SU-DHL-6 (cell line): ENCODE measurements around the gene TSPAN17.

Source experiments
- H2AFZ ChIP-seq: fragments of 200-600 bp; sonication (generic); 2 replicates; pipeline ENCODE4 v1.6.1; 2014; ENCODE audit warnings: low read depth, mild to moderate bottlenecking, moderate library complexity, mixed read lengths, antibody characterized with exemption, low read length; ENCODE audit not compliant: severe bottlenecking
- H3F3A ChIP-seq: fragments of 200-600 bp; shearing (Covaris generic); 2 replicates; pipeline ENCODE4 v1.6.0; 2016; ENCODE audit warnings: antibody characterized with exemption, mild to moderate bottlenecking; ENCODE audit not compliant: insufficient read depth
- H3K27ac ChIP-seq: fragments of 200-600 bp; sonication (generic); 2 replicates; pipeline ENCODE4 v1.5.1; 2016; ENCODE audit warnings: low read depth, mild to moderate bottlenecking, low read length, moderate library complexity, mixed read lengths
- H3K27me3 ChIP-seq: fragments of 200-600 bp; sonication (generic), shearing (Covaris generic); 2 replicates; pipeline ENCODE4 v1.6.0; 2014; ENCODE audit warnings: mild to moderate bottlenecking, low read length
- H3K36me3 ChIP-seq: fragments of 200-600 bp; sonication (generic); 2 replicates; pipeline ENCODE4 v1.6.1; 2014; ENCODE audit warnings: mild to moderate bottlenecking, low read length, mixed read lengths
- H3K4me2 ChIP-seq: fragments of 300-600, 200-600 bp; shearing (Covaris generic), sonication (generic); 2 replicates; pipeline ENCODE4 v1.6.0; 2014; ENCODE audit warnings: low read length, low read depth, mild to moderate bottlenecking; ENCODE audit not compliant: poor library complexity, severe bottlenecking
- H3K4me3 ChIP-seq: fragments of 200-600 bp; sonication (generic); 2 replicates; pipeline ENCODE4 v1.5.1; 2014; ENCODE audit warnings: antibody characterized with exemption, low read length, mild to moderate bottlenecking, mixed read lengths; ENCODE audit not compliant: insufficient read depth, poor library complexity, severe bottlenecking
- H3K79me2 ChIP-seq: fragments of 200-600 bp; sonication (generic); 2 replicates; pipeline ENCODE4 v1.6.1; 2014; ENCODE audit warnings: mild to moderate bottlenecking, low read length, moderate library complexity; ENCODE audit not compliant: insufficient read depth
- H3K9ac ChIP-seq: fragments of 200-600 bp; sonication (generic); 2 replicates; pipeline ENCODE4 v1.7.0; 2014; ENCODE audit warnings: mild to moderate bottlenecking, low read length
- H3K9me2 ChIP-seq: fragments of 200-600 bp; sonication (generic); replicated peaks from 2 replicates; pipeline ENCODE4 v1.6.1; 2014; ENCODE audit warnings: low read length; ENCODE audit not compliant: insufficient read depth
- H3K9me3 ChIP-seq: fragments of 200-600 bp; sonication (generic); 2 replicates; pipeline ENCODE4 v1.6.1; 2014; ENCODE audit warnings: low read length, mixed read lengths; ENCODE audit not compliant: insufficient read depth
- H4K20me1 ChIP-seq: fragments of 200-600 bp; sonication (generic); 2 replicates; pipeline ENCODE4 v1.6.1; 2014; ENCODE audit warnings: low read depth, mild to moderate bottlenecking, antibody characterized with exemption, low read length, moderate library complexity, mixed read lengths
- EZH2phosphoT487 ChIP-seq: fragments of 200-600 bp; sonication (generic), shearing (Covaris generic); conservative IDR thresholded peaks from 2 replicates; pipeline ENCODE4 v1.6.1; 2018; ENCODE audit warnings: mild to moderate bottlenecking, antibody characterized with exemption, low read length, moderate library complexity, mixed read lengths
- TF ChIP-seq, protein P1 (sequence below): fragments of 200-600 bp; sonication (generic); IDR thresholded peaks from one replicate; pipeline ENCODE4 v1.5.1; 2017; ENCODE audit warnings: antibody characterized with exemption, mild to moderate bottlenecking, low read length, moderate library complexity; ENCODE audit not compliant: insufficient read depth, poor library complexity, severe bottlenecking

The TSPAN17 gene

GRCh38 chr5:176659860-176660461 lies 12.7 kb downstream of the TSPAN17 start:
- H4K20me1 ChIP-seq: no peaks in the 10 kb centered on the region
- H3K4me2 ChIP-seq: no peak overlapping the region
- no peaks in the 10 kb centered on the region for H3K9me2 ChIP-seq

DNA sequence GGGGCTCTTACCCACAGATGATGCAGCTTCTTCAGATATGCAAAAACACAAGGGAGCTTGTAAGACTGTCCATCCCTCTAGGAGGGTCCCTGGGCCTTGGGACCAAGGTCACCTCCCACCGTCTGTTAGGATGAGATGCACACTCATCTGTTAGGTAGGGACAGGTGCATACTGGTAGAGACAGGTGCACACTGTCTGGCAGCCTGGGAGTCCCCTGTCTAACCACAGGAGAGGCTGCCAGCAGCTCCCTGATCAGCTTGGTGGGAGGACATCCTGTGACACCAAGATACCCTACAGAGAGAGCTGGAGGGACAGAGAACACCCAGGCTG lies 13.2 kb downstream of the TSPAN17 start:
- Histone ChIP-seq H3K36me3 (no peaks in the 10 kb centered on the region), H3K79me2 (no peaks in the 10 kb centered on the region), H3K9me3 (no peaks in the 10 kb centered on the region), H3K4me2 (no peak overlapping the region), H4K20me1 (no peaks in the 10 kb centered on the region), H2AFZ (no peak overlapping the region), H3K9ac (no peak overlapping the region), H3K27ac (no peak overlapping the region), H3K27me3 (no peaks in the 10 kb centered on the region), H3F3A (no peaks in the 10 kb centered on the region), H3K9me2 (no peaks in the 10 kb centered on the region), H3K4me3 (no peak overlapping the region)
- no peak for TF ChIP-seq EZH2phosphoT487
- TF ChIP-seq, protein P1, sequence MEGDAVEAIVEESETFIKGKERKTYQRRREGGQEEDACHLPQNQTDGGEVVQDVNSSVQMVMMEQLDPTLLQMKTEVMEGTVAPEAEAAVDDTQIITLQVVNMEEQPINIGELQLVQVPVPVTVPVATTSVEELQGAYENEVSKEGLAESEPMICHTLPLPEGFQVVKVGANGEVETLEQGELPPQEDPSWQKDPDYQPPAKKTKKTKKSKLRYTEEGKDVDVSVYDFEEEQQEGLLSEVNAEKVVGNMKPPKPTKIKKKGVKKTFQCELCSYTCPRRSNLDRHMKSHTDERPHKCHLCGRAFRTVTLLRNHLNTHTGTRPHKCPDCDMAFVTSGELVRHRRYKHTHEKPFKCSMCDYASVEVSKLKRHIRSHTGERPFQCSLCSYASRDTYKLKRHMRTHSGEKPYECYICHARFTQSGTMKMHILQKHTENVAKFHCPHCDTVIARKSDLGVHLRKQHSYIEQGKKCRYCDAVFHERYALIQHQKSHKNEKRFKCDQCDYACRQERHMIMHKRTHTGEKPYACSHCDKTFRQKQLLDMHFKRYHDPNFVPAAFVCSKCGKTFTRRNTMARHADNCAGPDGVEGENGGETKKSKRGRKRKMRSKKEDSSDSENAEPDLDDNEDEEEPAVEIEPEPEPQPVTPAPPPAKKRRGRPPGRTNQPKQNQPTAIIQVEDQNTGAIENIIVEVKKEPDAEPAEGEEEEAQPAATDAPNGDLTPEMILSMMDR: no peak

More at GRCh38 chr5:176659860-176660461, 12.7 kb downstream of the TSPAN17 start:
- Histone ChIP-seq H3K27ac (no peak overlapping the region), H3F3A (no peaks in the 10 kb centered on the region), H3K27me3 (no peaks in the 10 kb centered on the region), H3K9me3 (no peaks in the 10 kb centered on the region), H3K36me3 (no peaks in the 10 kb centered on the region), H3K4me3 (no peak overlapping the region), H2AFZ (no peak overlapping the region), H3K79me2 (no peaks in the 10 kb centered on the region), H3K9ac (no peak overlapping the region)
- TF ChIP-seq EZH2phosphoT487: no peak
- TF ChIP-seq, protein P1: no peak

- H3K4me3 ChIP-seq: no peak overlapping the region
- H3K9me2 ChIP-seq: no peaks in the 10 kb centered on the region
- TF ChIP-seq, protein P1: peak; percentile 95
- TF ChIP-seq EZH2phosphoT487: no peak
- H3K4me2 ChIP-seq: no peak overlapping the region
- H3K79me2 ChIP-seq: no peaks in the 10 kb centered on the region
- no peaks in the 10 kb centered on the region for H4K20me1 ChIP-seq
- no peak overlapping the region for H3K9ac ChIP-seq
- H3K36me3 ChIP-seq: no peaks in the 10 kb centered on the region
- H3K27me3 ChIP-seq: no peaks in the 10 kb centered on the region
- no peaks in the 10 kb centered on the region for H3F3A ChIP-seq
- no peaks in the 10 kb centered on the region for H3K9me3 ChIP-seq
- no peak overlapping the region for H3K27ac ChIP-seq
- no peak overlapping the region for H2AFZ ChIP-seq
These were observed 13.8 kb downstream of the TSPAN17 start for GRCh38 chr5:176660860-176661641.
